Stromal cell of bone marrow (primary cell): ENCODE data around the gene CHRNA5.
A peak's percentile ranks its signal among the peaks of the same experiment; 100 is the strongest.
"Not testable (repeated sequence)": the region's sequence is repeated elsewhere in the genome, so short reads cannot be mapped to it uniquely, and the experiment has no call there.

Source experiments
- DNase-seq: peaks from one replicate; pipeline ENCODE4 v3.0.0-alpha.2; 2012; ENCODE audit warnings: low read depth

Gene CHRNA5

DNA sequence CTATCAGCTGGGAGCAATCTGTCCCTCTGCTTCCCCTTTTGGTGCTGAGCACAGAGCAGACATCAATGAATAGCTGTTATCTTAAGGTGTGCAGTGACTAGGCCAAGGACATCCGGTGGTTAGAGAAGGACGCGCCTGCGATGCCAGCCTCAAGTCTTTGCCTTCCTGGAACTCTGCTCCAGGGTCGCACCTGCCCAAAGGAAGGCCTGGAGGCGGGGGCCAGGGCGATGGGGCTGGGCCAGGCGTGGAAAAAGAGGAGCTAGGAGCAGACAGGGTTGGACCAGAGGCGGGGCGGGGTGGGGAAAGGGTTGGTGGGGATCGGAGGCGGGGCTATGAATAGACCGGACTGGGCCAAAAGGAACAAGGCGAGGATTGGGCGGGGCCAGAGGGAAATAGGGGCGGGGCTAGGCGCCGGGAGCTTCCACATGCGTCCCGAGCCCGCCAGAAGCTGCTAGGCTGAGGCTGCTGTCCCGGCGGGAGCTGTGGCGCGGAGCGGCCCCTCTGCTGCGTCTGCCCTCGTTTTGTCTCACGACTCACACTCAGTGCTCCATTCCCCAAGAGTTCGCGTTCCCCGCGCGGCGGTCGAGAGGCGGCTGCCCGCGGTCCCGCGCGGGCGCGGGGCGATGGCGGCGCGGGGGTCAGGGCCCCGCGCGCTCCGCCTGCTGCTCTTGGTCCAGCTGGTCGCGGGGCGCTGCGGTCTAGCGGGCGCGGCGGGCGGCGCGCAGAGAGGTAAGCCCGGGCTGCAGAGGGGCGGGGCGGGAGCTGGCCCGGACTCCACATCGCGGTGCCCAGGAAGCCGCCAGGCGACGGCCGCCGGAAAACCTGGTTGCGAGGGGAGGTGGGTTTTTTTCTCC is at the start of gene CHRNA5:
CHRNA5 (plus strand) TSS at position 424 of the 854 bp plus-strand sequence; CDS start at position 624, 200 bp downstream.
- DNase-seq, result peak; percentile 35

DNA sequence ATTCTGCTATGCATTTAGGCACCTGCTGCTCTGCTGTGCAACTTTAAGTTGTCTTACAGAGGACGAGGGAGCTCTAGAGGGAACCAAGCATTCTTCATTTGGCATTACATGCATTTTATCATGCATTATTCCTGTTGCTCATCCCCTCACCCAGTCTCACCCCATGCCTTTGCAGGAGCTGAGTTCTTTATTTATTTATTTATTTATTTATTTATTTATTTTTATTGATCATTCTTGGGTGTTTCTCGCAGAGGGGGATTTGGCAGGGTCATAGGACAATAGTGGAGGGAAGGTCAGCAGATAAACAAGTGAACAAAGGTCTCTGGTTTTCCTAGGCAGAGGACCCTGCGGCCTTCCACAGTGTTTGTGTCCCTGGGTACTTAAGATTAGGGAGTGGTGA is 45.3 kb upstream of the CHRNA5 start:
- DNase-seq, result not testable (repeated sequence)

DNA sequence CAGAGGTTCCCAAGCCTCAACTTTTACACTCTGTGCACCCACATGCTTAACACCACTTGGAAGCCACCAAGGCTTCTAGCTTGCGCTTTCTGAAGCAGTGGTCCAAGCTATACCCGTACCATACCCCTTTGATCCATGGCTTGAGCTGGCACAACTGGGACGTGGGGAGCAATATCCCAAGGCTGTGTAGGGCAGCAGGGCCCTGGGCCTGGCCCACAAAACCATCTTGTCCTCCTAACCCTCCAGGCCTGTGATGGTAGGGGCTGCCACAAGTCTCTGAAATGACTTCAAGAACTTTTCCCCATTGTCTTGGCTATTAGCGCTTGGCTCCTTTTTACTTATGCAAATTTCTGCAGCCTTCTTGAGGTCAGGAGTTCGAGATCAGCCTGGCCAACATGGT is 41.1 kb upstream of the CHRNA5 start:
- no peak for DNase-seq

DNA sequence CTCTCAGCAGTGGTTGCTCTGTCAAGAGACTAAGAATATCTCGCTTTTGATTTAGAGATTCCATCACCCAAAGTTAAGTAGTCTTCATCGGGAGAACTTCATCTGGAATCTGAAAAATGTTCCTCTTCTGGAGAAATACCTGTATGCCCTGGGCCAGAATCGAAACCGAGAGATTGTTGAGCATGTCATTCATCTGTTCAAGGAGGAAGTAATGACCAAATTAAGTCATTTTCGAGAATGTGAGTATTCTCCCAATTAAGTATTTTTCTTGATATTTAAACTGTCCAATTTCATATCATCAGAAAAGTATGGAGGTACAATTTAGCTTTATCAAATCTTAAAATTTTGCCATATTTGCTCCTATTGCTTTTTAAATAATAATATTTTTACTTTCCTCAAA is 38.0 kb upstream of the CHRNA5 start:
- DNase-seq, result no peak

DNA sequence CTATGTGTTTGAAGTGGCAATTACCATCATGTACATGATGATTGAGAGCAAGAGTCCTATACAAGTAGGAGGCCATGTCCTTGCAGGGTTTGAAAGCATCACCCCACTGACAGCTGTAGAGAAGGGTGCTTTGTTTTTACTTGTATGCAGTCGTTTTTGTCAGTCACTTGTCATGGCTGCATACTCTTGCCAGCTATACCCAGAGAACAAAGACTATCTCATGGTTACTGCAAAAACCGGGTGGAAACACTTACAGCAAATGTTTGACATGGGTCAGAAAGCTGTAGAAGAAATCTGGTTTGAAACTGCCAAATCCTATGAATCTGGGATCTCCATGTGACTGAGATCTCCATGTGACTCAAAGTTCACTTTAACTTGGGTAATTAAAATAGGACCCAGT is 32.0 kb upstream of the CHRNA5 start:
- no peak for DNase-seq

DNA sequence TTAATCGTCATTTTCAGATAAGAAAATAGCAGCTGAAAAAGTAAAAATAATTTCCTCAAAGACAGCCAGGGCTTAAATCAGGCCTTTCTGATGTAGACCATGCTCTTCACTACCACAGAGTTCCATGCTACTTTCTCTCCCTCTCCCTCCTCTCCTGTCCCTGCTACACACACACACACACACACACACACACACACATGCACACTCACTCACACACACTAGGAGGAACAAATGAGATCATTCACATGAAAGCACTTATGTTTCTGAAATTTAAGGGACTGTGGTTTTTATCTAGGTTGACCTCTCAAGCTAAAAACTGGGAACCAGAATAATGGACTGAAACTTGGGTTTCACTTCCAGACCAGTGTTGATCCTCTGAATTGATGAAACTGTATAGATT is 29.2 kb upstream of the CHRNA5 start:
- no peak for DNase-seq

DNA sequence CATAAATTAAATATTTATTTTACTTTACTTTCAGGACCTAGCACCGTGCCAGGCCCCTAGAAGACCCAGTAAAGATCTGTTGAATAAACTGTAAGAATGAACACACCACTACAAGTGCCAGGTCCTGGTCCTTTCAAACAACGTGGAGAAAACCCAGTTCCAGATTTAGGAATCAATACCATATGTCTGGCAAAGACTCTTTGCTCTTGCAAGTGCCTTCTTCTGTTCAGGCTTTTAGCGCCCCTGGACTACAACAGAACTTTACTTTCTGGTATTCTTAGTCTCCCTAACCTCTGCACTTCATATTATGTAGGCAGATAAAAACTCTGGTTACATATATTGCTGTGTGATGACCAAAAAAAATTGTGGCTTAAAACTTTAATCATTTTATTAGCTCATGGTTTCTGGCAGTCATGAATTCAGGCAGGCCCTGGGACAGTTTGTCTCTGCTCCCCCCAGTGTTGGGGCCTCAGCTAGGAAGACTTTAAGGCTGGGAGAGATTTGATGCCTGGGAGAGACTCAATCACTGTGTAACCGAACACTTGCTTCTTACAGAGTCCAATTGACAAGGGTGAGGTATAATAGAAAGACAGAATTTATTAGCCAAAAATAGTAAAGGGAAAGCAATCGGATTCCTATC is 27.9 kb upstream of the CHRNA5 start:
- no peak for DNase-seq

DNA sequence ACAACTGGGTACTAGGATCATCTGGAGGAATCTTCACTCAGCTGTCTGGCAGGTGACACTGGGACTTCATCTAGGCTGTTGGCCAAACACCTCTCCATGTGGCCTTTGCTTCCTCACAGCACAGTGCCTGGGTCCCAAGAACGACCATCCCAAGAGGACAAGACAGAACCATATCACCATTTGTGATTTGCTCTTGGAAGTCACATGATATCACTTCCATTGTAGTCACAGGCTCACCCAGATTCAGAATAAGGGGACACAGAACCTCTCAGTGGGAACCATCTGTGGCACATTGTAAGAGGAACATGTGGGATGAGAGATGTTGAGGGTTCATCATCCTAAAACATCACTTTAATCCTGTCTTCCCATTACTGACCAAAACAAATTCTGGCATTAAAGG is 27.0 kb upstream of the CHRNA5 start:
- DNase-seq, result no peak

DNA sequence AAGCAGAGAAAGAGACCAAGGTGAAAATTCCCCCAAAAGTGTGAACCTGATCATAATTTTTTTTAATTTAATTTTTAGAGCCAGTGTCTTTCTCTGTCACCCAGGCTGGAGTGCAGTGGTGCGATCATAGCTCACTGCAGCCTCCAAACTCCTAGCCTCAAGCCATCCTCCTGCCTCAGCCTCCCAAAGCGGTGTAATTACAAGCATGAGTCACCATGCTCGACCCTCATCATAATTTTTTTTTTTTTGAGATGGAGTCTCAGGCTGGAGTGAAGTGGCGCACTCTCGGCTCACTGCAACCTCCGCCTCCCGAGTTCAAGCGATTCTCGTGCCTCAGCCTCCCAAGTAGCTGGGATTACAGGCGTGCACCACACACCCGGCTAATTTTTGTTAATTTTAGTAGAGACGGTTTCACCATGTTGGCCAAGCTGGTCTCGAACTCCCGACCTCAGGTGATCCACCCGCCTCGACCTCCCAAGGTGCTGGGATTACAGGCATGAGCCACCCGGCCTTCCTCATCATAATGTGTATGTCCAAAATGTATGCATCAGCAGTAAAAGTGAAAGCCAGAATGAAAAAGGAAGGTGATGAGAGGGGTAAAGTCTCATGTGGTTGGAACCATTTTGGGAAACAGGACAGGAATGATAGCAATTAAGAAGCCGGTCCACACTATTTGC is 25.7 kb upstream of the CHRNA5 start:
- DNase-seq, result not testable (repeated sequence)

DNA sequence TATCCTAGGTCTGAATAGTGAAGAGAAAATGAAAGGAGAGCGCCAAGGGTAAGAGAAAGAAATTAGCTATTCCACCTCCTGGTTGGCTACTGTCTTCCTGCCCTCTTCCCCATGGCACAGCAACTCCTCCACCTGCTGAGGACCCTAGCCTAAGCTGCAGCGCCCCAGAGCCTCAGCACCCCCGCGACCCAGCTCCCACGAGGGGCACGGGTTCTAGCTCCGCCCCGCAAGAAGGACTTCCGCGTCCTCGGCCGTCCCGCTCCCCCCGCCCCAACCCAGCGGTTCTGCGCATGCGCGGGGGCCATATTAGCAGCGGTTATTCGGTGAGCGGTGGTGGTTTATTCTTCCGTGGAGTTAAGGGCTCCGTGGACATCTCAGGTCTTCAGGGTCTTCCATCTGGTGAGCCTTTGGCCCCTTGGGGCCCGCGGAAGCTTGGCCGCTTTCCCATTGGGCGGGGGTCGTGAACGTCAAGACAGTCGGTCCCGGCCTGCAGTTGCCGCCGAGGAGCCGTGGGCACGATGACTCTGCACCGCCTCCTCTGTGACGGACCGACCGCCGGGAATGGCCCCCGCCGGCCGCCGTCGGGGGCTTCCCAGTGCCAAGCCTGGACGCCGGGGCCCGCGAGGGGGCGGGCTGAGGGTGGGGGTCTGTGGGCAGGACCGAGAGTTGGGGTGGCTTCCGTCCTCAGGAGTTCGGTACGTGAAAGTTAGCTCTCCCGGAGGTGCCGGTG is 25.0 kb upstream of the CHRNA5 start, which contains the start of gene PSMA4:
PSMA4 (plus strand) TSS at position 304 of the 730 bp plus-strand sequence. CDS start 1,484 bp downstream, outside the sequence.
- peak; percentile 73 for DNase-seq

DNA sequence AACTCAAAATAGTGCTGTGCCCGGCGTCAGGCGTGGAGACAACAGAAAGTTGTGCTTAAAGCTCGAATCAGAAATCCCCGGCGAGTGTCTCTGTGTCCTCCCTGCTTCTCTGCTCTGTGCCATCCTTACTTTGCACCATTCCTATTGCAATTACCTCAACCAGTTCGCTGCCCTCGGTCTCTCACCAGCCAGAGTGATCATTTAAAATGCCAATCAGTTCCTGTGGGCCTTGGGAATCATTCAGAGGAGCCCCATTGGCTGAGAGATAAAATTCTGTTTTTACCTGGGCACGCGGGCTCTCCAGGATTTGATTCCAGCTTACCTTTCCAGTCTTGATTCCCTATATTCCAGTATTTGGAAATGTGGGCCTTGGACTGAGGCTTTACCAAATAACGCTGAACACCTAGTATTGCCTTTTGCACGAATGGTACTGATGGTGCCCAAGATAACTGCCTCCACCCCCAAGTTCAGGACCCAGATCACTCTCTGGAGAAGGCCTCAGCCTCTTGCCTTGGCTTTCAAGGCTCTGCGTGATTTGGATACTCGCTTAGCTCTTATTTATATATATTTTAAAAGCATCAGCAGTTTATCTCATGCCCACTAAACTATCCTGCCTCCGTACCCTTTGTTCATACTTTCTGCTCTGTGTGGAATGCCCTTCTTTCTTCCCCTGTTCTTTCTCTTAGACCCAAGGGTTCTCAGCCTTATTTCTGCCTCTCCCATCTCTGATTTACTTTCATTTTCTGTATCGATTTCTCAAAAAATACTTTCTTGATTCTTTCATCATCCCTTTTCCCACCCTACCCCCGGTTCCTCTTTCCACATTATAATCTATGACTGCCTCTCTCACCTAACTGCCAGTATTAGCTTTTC is 24.2 kb upstream of the CHRNA5 start:
- DNase-seq, result no peak

DNA sequence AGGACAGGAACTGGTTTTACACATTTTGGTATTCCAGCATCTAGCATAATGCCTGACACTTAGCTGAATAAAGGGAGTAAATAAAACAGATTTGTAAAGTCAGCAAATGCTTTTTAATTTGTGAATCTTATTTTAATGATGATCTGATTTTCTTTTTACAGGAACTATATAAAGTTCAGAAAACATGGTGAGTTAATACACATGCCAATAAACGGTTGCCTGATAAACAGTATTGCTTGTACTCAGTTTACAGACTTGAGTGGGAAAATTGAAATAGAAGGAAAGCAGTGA is 23.6 kb upstream of the CHRNA5 start:
- no peak for DNase-seq

DNA sequence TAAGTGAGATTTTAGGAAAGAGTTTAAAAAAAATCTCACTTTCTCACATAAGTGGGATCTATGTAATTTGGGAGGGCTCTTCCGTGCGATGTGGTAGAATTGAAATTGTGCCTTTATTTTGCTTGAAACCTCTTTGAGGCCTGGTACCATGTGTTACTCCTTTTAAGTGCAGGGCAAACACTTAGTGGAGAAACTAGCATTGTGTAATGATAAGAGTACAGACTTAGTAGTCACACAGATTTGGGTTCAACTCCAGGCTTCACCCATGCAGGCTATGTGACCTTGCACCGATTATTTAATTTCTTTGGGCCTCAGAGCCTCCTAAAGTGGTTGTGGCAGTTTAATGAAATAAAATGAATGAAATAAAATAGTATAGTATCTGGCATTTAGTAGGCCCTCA is 22.7 kb upstream of the CHRNA5 start:
- DNase-seq, result no peak

DNA sequence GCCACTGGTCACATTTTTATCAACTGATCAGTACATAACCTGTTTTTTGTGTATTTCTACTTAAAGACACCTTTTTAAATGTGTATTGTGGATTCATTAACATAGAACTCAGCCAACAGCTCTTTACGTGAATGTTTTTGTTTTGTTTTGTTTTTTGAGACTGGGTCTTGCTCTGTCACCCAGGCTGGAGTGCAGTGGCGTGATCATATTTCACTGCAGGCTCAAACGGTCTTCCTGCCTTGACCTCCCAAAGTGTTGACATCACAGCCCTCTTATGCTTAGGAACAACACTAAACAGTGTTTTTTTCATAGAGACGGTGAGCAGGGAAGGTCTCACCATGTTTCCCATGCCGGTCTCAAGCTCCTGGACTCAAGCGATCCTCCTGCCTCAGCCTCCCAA is 15.1 kb upstream of the CHRNA5 start:
- DNase-seq, result no peak

DNA sequence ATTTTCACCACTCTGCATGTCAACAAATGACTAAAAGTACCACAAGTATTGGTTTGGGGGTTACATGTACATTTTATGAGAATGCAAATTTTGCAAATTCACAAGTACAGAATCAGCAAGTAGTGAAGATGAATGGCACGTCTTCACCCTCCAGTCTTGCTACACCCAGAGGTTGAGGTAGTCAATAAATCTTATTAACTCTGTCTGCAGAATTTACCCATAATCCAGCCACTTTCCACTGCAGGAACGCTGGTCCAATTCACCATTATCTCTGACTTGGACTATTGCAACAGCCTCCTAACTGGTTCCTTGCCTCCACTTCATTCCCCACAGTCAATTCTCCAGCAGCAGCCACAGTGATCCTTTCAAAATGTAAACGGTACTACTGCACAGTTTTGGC is 14.5 kb upstream of the CHRNA5 start:
- DNase-seq, result no peak

DNA sequence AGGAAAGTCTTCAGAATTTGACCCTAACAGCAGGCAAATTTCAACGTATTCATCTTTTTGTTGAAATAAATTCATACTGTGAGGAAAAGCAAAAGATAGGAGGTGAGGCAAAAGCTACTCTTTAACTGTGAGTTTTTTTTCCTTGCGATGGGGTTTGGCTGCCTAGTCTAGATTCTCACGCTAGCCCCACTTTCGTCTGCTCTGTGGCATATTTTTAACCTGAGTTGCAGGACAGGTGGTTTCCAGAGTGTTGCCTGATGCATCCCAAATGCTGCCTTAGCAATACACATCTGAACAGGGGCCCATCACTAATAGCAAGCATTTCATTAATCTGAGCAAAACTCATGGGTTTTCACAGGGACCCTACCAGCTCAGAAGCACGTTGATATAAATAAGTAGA is 13.4 kb upstream of the CHRNA5 start:
- no peak for DNase-seq

DNA sequence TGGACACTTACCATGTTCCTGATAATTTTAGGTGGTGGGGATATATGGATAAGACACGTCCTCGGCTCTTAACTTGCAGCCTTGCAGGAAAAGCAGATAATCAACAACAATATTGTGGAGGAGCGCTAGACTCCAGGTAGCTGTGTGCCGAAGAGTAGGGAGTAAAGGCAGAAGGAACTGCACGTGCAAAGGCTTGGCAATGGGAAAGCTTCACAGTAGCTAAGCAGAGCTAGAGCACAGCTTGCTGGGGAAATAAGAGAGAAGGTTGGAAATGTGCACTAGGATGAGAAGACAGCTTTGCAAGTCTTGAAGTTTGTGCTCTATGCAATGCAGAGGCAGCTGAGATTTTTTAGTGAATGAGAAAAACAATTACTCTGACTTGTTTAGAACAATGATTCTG is 12.7 kb upstream of the CHRNA5 start:
- DNase-seq, result no peak

DNA sequence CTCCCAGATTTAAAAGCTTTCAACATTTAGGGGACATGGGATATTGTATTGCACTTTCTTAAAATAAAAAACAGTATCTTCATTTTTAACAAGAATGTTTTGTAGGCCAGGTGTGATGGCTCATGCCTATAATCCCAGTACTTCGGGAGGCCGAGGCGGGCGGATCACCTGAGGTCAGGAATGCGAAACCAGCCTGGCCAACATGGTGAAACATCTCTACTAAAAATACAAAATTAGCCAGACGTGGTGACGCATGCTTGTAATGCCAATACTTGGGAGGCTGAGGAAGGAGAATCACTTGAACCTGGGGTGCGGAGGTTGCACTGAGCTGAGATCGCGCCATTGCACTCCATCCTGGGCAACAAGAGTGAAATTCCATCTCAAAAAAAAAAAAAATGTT is 5.1 kb upstream of the CHRNA5 start:
- not testable (repeated sequence) for DNase-seq

DNA sequence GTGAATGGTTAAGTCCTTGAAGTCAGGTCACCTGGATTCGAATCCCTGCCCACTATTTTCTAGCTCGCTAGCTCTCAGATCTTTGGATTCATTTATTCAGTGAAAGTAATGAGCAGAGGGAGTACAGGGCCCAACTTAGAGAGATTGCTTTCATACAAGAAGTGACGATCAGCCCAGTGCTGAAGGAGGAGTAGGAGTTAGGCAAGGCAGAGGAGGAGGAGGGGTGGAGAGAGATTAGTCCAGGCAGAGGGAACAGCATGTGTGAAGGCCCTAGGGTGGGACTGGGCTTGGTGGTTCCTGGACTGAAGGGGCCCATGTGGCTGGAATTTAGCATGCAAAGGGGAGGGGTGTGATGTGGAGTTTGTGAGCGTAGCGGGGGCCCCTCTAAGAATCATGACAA is 3.8 kb upstream of the CHRNA5 start:
- no peak for DNase-seq

DNA sequence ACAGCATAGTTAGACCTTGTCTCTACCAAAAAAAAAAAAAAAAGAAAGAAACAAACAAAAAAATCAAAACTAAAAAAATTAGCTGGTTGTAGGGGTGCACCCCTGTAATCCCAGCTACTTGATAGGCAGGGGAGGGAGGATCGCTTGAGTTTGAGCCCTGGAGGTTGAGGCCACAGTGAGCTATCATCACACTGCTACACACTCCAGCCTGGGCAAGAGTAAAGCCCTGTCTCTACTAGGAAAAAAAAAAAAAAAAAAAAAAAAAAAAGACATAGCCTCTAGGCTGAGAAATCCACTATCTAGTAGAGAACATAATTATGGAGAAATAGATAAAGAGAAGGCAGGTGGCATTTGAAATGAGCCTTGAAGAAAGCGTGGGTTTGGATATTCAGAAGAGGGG is 2.2 kb upstream of the CHRNA5 start:
- no peak for DNase-seq

DNA sequence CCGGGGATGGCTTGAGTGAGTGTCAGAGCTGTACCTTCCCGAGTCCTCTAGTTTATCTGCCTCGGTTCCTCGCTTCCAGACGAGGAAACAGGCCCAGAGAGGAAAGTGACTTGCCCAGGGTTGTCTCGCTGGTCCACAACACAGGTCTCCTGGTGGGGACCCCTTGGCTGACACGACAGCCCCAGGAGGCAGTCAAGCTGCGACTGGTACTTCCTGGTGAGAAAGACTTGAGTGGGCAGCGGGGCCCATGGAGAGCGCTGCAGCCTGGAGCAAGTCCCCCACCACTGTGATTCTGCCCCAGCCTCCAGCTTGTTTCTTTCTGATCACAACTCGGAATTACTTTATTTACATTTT is 600 bp upstream of the CHRNA5 start:
- no peak for DNase-seq
